Panc1 (cell line): ENCODE measurements around the gene CASR. TPM values are rescaled to one million over a fixed set of nuclear protein-coding genes. Genes with fewer than 3 reads are reported as not detected.

ENCODE experiments used
- ATAC-seq: fragments of 200-7000 bp; cut with Tn5 transposase; 2 replicates; pipeline ENCODE4 v1.9.1; 2020; ENCODE audit warnings: mild to moderate bottlenecking, moderate library complexity
- BruUV-seq: library from RNA; stranded (reverse); fragments of 400-500 nt; replicated peaks from 2 replicates; lab custom pipeline; 2021; lab: Mats Ljungman, UMichigan
- CTCF ChIA-PET: fragments of 300-600 bp; sonication (Branson Sonifier 250); formaldehyde crosslinking; loops from one replicate; lab custom pipeline; 2022; ENCODE audit warnings: antibody characterized with exemption; lab: Charles Lee
- POLR2A ChIA-PET: fragments of 300-600 bp; sonication (Branson Sonifier 250); formaldehyde crosslinking; loops from one replicate; lab custom pipeline; 2022; ENCODE audit warnings: antibody characterized with exemption; lab: Charles Lee
- DNase-seq: peaks from one replicate; pipeline ENCODE4 v3.0.0-alpha.2; 2010; ENCODE audit warnings: low read depth, low spot score
- H3K27ac ChIP-seq: 2 replicates; pipeline ENCODE4 v1.5.1; 2011; ENCODE audit warnings: mild to moderate bottlenecking, low read length, inconsistent platforms
- H3K27me3 ChIP-seq: fragments of 200-500 bp; sonication (Bioruptor generic); 2 replicates; pipeline ENCODE4 v1.6.0; 2014; ENCODE audit warnings: low read length, inconsistent platforms; ENCODE audit not compliant: control insufficient read depth, insufficient read depth
- H3K36me3 ChIP-seq: fragments of 200-500 bp; sonication (Bioruptor generic); 2 replicates; pipeline ENCODE4 v1.5.1; 2014; ENCODE audit warnings: inconsistent platforms, mild to moderate bottlenecking, low read length, moderate library complexity; ENCODE audit not compliant: control insufficient read depth, insufficient read depth
- H3K4me1 ChIP-seq: 2 replicates; pipeline ENCODE4 v1.5.1; 2011; ENCODE audit warnings: inconsistent platforms, mild to moderate bottlenecking, low read length, moderate library complexity; ENCODE audit not compliant: control insufficient read depth, insufficient read depth
- H3K4me3 ChIP-seq, 2 experiments: 2 replicates each; pipeline ENCODE4 v1.5.1; 2011 to 2012; ENCODE audit warnings: low read depth in 2 of 2, low read length in 2 of 2, mild to moderate bottlenecking in 2 of 2, inconsistent platforms in 1 of 2, moderate library complexity in 1 of 2
- H3K9me3 ChIP-seq: fragments of 200-500 bp; sonication (Bioruptor generic); 2 replicates; pipeline ENCODE4 v1.5.1; 2014; ENCODE audit warnings: low read depth, mild to moderate bottlenecking, inconsistent platforms, low read length, moderate library complexity; ENCODE audit not compliant: control insufficient read depth, insufficient read depth
- CTCF ChIP-seq: fragments of 450-650 bp; IDR thresholded peaks from 2 replicates; pipeline ENCODE4 v1.5.1; 2017; ENCODE audit warnings: mild to moderate bottlenecking
- POLR2AphosphoS5 ChIP-seq: IDR thresholded peaks from 2 replicates; pipeline ENCODE4 v1.6.1; 2012; ENCODE audit warnings: mild to moderate bottlenecking, low read depth, low read length, moderate library complexity
- REST ChIP-seq, 2 experiments: IDR thresholded peaks; 2 replicates each; pipeline ENCODE4 v1.6.1; 2011 to 2012; ENCODE audit warnings: low read depth in 2 of 2, control low read depth in 1 of 2, low read length in 1 of 2, mild to moderate bottlenecking in 1 of 2, moderate library complexity in 1 of 2; ENCODE audit not compliant: insufficient read depth in 1 of 2
- SIN3A ChIP-seq: IDR thresholded peaks from 2 replicates; pipeline ENCODE4 v1.6.1; 2012; ENCODE audit warnings: low read depth, mild to moderate bottlenecking, low read length, moderate library complexity, borderline replicate concordance; ENCODE audit not compliant: insufficient read depth
- TCF7L2 ChIP-seq: IDR thresholded peaks from 2 replicates; pipeline ENCODE4 v1.6.1; 2011; ENCODE audit warnings: mild to moderate bottlenecking, low read depth, low read length, inconsistent platforms
- in situ Hi-C: cut with HindIII; loops from 2 replicates; pipeline ENCODE4 v1.10.0; 2016; ENCODE audit warnings: low sequenced_read_pairs, low pct_unique_long_range_greater_than_20kb
- intact Hi-C: fragments of 100-400 bp; cut with micrococcal nuclease; formaldehyde crosslinking; loops from one replicate; pipeline ENCODE4 v1.10.0; 2022; ENCODE audit not compliant: unreplicated experiment
- total RNA-seq: library from RNA; stranded (reverse); gene quantifications from one replicate; pipeline ENCODE4 v1.2.1, GENCODE V29; 2021; ENCODE audit not compliant: unreplicated experiment

Gene CASR
- total RNA-seq, 1 experiment from 2014 or later, result not detected

GRCh38 chr3:122217901-122218300, 34.4 kb downstream of the CASR start:
- no peak for TF ChIP-seq REST (IDR thresholded peaks at IDR 0.05; ENCODE audit: insufficient read depth in 1 of 2, low read depth in 2 of 2, low read length in 1 of 2)
- TF ChIP-seq CTCF, result no peak
- TF ChIP-seq POLR2AphosphoS5, result no peak
- TF ChIP-seq SIN3A, result no peak
- no peak for TF ChIP-seq TCF7L2
- H3K4me1 ChIP-seq, result no peaks in the 10 kb centered on the region
- no peak overlapping the region for H3K4me3 ChIP-seq
- no TSS peak for BruUV-seq
- H3K27ac ChIP-seq, result no peak overlapping the region
- H3K36me3 ChIP-seq, result no peaks in the 10 kb centered on the region
- intact Hi-C loops, result no loop called here
- ATAC-seq (no peak), DNase-seq (no peak)
- H3K9me3 ChIP-seq, result no peaks in the 10 kb centered on the region
- H3K27me3 ChIP-seq, result peaks cover 17% of the 10 kb centered on the region
- ChIA-PET CTCF (no interaction called here), POLR2A (no interaction called here)
- in situ Hi-C loops, result no loop called here

GRCh38 chr3:122219242-122219872, 35.9 kb downstream of the CASR start:
- no peaks in the 10 kb centered on the region for H3K4me1 ChIP-seq
- intact Hi-C loops (no loop called here), in situ Hi-C loops (no loop called here)
- H3K27ac ChIP-seq, result no peak overlapping the region
- POLR2A ChIA-PET, result no interaction called here
- no peak for DNase-seq
- no TSS peak for BruUV-seq
- H3K36me3 ChIP-seq, result no peaks in the 10 kb centered on the region
- no peak for ATAC-seq
- CTCF ChIA-PET, result no interaction called here
- no peak overlapping the region for H3K4me3 ChIP-seq
- TF ChIP-seq TCF7L2 (no peak), REST (IDR thresholded peaks at IDR 0.05; ENCODE audit: insufficient read depth in 1 of 2, low read depth in 2 of 2, low read length in 1 of 2) (no peak), POLR2AphosphoS5 (no peak), CTCF (no peak), SIN3A (no peak)
- H3K9me3 ChIP-seq, result no peaks in the 10 kb centered on the region
- peaks cover 17% of the 10 kb centered on the region for H3K27me3 ChIP-seq
